ENCODE measurements around the gene TOB2.

The TOB2 gene

DNA sequence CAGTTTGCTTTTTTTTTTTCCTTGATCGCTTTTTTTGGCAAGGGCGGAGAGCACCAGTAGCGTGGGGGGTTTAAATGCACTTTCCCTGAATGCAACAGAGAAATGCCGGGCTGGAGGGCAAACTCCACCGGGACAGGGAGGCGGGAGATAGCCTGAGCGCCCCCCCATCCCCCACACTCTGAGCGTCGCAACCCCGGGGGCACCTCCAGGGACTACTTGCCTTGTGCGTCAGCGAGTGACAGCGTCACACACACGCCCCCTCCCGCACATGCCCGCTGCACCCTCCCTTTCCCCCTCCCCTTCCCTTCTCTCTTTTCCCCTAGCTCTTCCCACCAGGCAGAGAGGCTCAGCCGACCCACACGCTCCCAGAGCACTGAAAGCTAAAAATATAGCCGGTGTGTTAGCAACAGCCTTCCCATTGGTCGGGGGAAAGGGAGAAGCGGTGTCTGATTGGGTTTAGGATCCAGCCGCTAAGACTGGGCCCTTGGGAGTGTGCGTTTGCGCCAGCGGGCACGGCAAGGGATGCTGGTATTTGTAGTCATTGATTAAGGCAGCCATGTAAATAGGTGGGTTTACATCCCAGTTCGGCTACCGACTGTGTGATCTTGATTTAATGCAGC is 1.7 kb upstream of the TOB2 start:
- peak; percentile 95 for DNase-seq (ENCODE audit: low spot score)
- Histone ChIP-seq H3K9me3 (ENCODE audit: severe bottlenecking) (no peaks in the 10 kb centered on the region), H3K4me3 (ENCODE audit: severe bottlenecking) (peak overlapping the region; percentile 69), H3K36me3 (ENCODE audit: low read depth) (peaks cover under 1% of the 10 kb centered on the region; the same call in 1 of the 2 replicates), H3K27me3 (ENCODE audit: insufficient read depth, poor library complexity, severe bottlenecking) (no peaks in the 10 kb centered on the region), H3K27ac (ENCODE audit: poor library complexity, severe bottlenecking) (peak overlapping the region; percentile 90), H3K4me1 (ENCODE audit: insufficient read depth, poor library complexity, severe bottlenecking) (no peaks in the 10 kb centered on the region)
- no peak for TF ChIP-seq CTCF (IDR thresholded peaks at IDR 0.05; ENCODE audit: poor library complexity, severe bottlenecking)
- peak; percentile 77 for ATAC-seq (ENCODE audit: low read depth)

DNA sequence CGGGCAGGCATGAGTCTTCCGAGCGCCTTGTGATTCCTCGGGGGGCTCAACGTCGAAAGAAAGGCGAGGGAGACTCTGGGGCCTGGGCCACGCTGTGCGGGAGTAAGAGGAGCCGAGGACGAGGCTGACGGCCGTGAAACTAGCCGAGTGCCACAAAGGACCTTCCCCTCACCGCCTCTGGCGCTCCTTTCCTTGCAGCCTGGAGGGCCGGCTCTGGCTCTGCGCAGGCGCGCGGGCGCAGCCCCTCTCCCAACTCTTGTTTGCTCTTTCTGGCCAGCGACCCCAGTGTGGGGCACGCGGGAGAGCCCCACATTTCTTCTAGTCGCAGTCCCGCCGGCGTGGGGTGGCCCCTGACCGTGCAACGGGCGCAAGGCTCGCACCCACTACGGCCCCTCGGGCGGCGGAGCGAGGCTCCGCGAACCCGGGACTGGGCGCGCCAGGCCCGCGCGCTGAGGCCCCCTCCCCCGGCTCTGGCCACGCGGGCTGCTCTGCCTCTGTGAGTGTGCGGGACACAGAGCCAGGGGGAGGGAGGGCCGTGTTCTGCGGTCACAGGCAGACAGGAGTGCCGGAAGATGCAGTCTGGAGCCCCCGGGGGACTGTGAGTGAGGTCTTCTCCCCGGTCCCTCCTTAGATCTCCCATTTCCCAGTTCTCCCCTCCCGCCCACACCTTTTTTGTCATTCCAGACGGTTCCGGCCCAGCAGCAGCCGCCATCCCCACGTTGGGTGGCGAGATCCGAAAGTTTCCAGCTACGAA is 1.0 kb upstream of the TOB2 start:
- no peaks in the 10 kb centered on the region for H3K4me1 ChIP-seq (ENCODE audit: insufficient read depth, poor library complexity, severe bottlenecking)
- TF ChIP-seq CTCF (IDR thresholded peaks at IDR 0.05; ENCODE audit: poor library complexity, severe bottlenecking) = no peak
- no peaks in the 10 kb centered on the region for H3K9me3 ChIP-seq (ENCODE audit: severe bottlenecking)
- no peaks in the 10 kb centered on the region for H3K27me3 ChIP-seq (ENCODE audit: insufficient read depth, poor library complexity, severe bottlenecking)
- peak overlapping the region; percentile 90 for H3K27ac ChIP-seq (ENCODE audit: poor library complexity, severe bottlenecking)
- ATAC-seq (ENCODE audit: low read depth) = peak; percentile 14; the same call in 1 of the 3 replicates
- peak; percentile 65 for DNase-seq (ENCODE audit: low spot score)
- peak overlapping the region; percentile 69 for H3K4me3 ChIP-seq (ENCODE audit: severe bottlenecking)
- peaks cover 7% of the 10 kb centered on the region for H3K36me3 ChIP-seq (ENCODE audit: low read depth)

DNA sequence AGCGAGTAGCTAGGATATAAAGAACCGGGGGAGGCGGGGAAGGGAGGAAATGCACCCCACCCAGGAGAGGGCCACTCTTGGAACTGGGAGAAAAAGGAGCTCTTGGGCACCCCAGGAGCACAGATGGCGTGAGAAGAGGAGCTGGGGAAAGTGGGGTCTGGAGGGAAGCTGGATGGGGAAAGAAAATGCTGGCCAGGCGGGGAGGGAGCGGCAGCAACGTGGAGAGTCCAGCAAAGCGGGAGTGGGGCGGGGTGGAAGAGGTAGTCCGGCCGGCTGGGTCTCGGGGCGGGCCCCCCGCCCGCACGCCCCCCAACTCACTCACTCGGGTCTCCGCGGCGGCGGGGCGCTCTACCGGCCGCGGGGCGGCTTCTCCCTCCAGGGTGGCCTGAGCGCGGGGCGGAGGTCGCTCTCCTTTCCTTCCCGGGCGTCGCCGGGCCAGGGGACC is 522 bp downstream of the TOB2 start:
- Histone ChIP-seq H3K27me3 (ENCODE audit: insufficient read depth, poor library complexity, severe bottlenecking) (no peaks in the 10 kb centered on the region), H3K4me1 (ENCODE audit: insufficient read depth, poor library complexity, severe bottlenecking) (no peaks in the 10 kb centered on the region), H3K36me3 (ENCODE audit: low read depth) (peaks cover 17% of the 10 kb centered on the region), H3K4me3 (ENCODE audit: severe bottlenecking) (peak overlapping the region; percentile 69), H3K9me3 (ENCODE audit: severe bottlenecking) (no peaks in the 10 kb centered on the region), H3K27ac (ENCODE audit: poor library complexity, severe bottlenecking) (peak overlapping the region; percentile 90)
- TF ChIP-seq CTCF (IDR thresholded peaks at IDR 0.05; ENCODE audit: poor library complexity, severe bottlenecking) = no peak
- ATAC-seq (ENCODE audit: low read depth) = no peak
- peak; percentile 62 for DNase-seq (ENCODE audit: low spot score)

GRCh38 chr22:41445129-41446056 is 1.2 kb downstream of the TOB2 start:
- H3K9me3 ChIP-seq (ENCODE audit: severe bottlenecking) = no peaks in the 10 kb centered on the region
- no peak for TF ChIP-seq CTCF (IDR thresholded peaks at IDR 0.05; ENCODE audit: poor library complexity, severe bottlenecking)
- peaks cover 23% of the 10 kb centered on the region for H3K36me3 ChIP-seq (ENCODE audit: low read depth)
- DNase-seq (ENCODE audit: low spot score) = no peak
- peak overlapping the region; percentile 69 for H3K4me3 ChIP-seq (ENCODE audit: severe bottlenecking)
- H3K27ac ChIP-seq (ENCODE audit: poor library complexity, severe bottlenecking) = peak overlapping the region; percentile 90
- no peaks in the 10 kb centered on the region for H3K27me3 ChIP-seq (ENCODE audit: insufficient read depth, poor library complexity, severe bottlenecking)
- ATAC-seq (ENCODE audit: low read depth) = no peak
- H3K4me1 ChIP-seq (ENCODE audit: insufficient read depth, poor library complexity, severe bottlenecking) = no peaks in the 10 kb centered on the region
